BE2C (cell line): Measurements from ENCODE around the gene ITIH3.

Experiments
- DNase-seq: peaks from one replicate; pipeline ENCODE4 v3.0.0-alpha.2; 2020
- H3K27me3 ChIP-seq: fragments of 250-450 bp; sonication (Bioruptor Pico); 2 replicates; pipeline ENCODE4 v1.5.1; 2020; ENCODE audit warnings: mild to moderate bottlenecking
- H3K36me3 ChIP-seq: fragments of 250-450 bp; sonication (Bioruptor Pico); 2 replicates; pipeline ENCODE4 v1.5.1; 2020; ENCODE audit warnings: mild to moderate bottlenecking
- H3K4me1 ChIP-seq: fragments of 250-450 bp; sonication (Bioruptor Pico); 2 replicates; pipeline ENCODE4 v1.5.1; 2020
- H3K4me3 ChIP-seq: 2 replicates; pipeline ENCODE4 v1.5.1; 2011; ENCODE audit warnings: low read depth, low read length
- H3K9me3 ChIP-seq: fragments of 250-450 bp; sonication (Bioruptor Pico); 2 replicates; pipeline ENCODE4 v1.5.1; 2020
- CTCF ChIP-seq: IDR thresholded peaks from 2 replicates; pipeline ENCODE4 v1.5.1; 2012; ENCODE audit warnings: mild to moderate bottlenecking, low read depth, low read length

ITIH3 gene

GRCh38 chr3:52846432-52846965, 51.9 kb downstream of the ITIH3 start:
- TF ChIP-seq CTCF = no peak
- H3K27me3 ChIP-seq = no peaks in the 10 kb centered on the region
- H3K9me3 ChIP-seq = no peaks in the 10 kb centered on the region
- no peaks in the 10 kb centered on the region for H3K4me1 ChIP-seq
- no peak overlapping the region for H3K4me3 ChIP-seq
- no peak for DNase-seq
- H3K36me3 ChIP-seq = no peaks in the 10 kb centered on the region

GRCh38 chr3:52847241-52847640, 52.6 kb downstream of the ITIH3 start:
- H3K36me3 ChIP-seq = no peaks in the 10 kb centered on the region
- no peak for TF ChIP-seq CTCF
- DNase-seq = no peak
- H3K4me3 ChIP-seq = no peak overlapping the region
- H3K27me3 ChIP-seq = no peaks in the 10 kb centered on the region
- no peaks in the 10 kb centered on the region for H3K4me1 ChIP-seq
- H3K9me3 ChIP-seq = no peaks in the 10 kb centered on the region

- no peak for TF ChIP-seq CTCF
- DNase-seq = no peak
- Histone ChIP-seq H3K4me3 (no peak overlapping the region), H3K9me3 (no peaks in the 10 kb centered on the region), H3K27me3 (no peaks in the 10 kb centered on the region), H3K4me1 (no peaks in the 10 kb centered on the region), H3K36me3 (no peaks in the 10 kb centered on the region)
Measured at GRCh38 chr3:52847726-52848125, 53.1 kb downstream of the ITIH3 start.

GRCh38 chr3:52848617-52849016, 54.0 kb downstream of the ITIH3 start:
- TF ChIP-seq CTCF = no peak
- no peaks in the 10 kb centered on the region for H3K4me1 ChIP-seq
- H3K27me3 ChIP-seq = no peaks in the 10 kb centered on the region
- no peaks in the 10 kb centered on the region for H3K9me3 ChIP-seq
- DNase-seq = no peak
- H3K36me3 ChIP-seq = no peaks in the 10 kb centered on the region
- no peak overlapping the region for H3K4me3 ChIP-seq

GRCh38 chr3:52849656-52850055, 55.1 kb downstream of the ITIH3 start:
- H3K27me3 ChIP-seq = no peaks in the 10 kb centered on the region
- H3K36me3 ChIP-seq = no peaks in the 10 kb centered on the region
- no peak for TF ChIP-seq CTCF
- H3K4me1 ChIP-seq = no peaks in the 10 kb centered on the region
- no peak overlapping the region for H3K4me3 ChIP-seq
- DNase-seq = no peak
- H3K9me3 ChIP-seq = no peaks in the 10 kb centered on the region

GRCh38 chr3:52851348-52851747, 56.8 kb downstream of the ITIH3 start:
- H3K4me1 ChIP-seq = no peaks in the 10 kb centered on the region
- peak; percentile 59 for DNase-seq
- TF ChIP-seq CTCF = peak; percentile 70
- H3K4me3 ChIP-seq = no peak overlapping the region
- H3K27me3 ChIP-seq = no peaks in the 10 kb centered on the region
- H3K9me3 ChIP-seq = no peaks in the 10 kb centered on the region
- no peaks in the 10 kb centered on the region for H3K36me3 ChIP-seq
